B cell (primary cell): Measurements from ENCODE around the gene ELMO1.

Experiments used
- EZH2 ChIP-seq: IDR thresholded peaks from 2 replicates; pipeline ENCODE4 v1.6.1; 2012; ENCODE audit warnings: borderline replicate concordance, low read depth, mild to moderate bottlenecking, moderate library complexity, low read length; ENCODE audit not compliant: insufficient read depth, poor library complexity, severe bottlenecking
- TF ChIP-seq, protein P1 (sequence below): fragments of 200-600 bp; IDR thresholded peaks from one replicate; pipeline ENCODE4 v1.8.0; 2022; ENCODE audit warnings: antibody characterized with exemption, mild to moderate bottlenecking

DNA sequence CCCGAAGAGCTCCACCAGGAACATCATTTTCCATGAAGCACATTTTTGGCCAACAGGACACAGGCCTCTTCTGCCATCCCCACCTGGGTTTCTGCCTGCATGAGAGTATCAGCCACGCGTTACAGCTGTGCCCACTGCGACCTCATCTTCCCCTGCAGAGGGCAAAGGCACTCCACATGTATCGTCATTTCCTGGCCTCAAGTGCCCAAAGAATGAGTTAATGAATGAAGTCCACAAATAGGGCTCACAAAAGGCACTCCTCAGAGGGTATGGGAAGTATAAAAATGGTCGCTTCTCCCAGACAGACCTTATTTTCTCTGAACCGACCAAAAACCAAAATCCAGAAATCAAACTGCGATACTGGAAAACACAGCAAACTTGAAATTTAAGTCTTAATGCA, 18.5 kb downstream of the ELMO1 start:
- TF ChIP-seq, protein P1, sequence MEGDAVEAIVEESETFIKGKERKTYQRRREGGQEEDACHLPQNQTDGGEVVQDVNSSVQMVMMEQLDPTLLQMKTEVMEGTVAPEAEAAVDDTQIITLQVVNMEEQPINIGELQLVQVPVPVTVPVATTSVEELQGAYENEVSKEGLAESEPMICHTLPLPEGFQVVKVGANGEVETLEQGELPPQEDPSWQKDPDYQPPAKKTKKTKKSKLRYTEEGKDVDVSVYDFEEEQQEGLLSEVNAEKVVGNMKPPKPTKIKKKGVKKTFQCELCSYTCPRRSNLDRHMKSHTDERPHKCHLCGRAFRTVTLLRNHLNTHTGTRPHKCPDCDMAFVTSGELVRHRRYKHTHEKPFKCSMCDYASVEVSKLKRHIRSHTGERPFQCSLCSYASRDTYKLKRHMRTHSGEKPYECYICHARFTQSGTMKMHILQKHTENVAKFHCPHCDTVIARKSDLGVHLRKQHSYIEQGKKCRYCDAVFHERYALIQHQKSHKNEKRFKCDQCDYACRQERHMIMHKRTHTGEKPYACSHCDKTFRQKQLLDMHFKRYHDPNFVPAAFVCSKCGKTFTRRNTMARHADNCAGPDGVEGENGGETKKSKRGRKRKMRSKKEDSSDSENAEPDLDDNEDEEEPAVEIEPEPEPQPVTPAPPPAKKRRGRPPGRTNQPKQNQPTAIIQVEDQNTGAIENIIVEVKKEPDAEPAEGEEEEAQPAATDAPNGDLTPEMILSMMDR: no peak
- TF ChIP-seq EZH2: no peak
